Measurements from ENCODE around the gene SIK3.

Gene SIK3

DNA sequence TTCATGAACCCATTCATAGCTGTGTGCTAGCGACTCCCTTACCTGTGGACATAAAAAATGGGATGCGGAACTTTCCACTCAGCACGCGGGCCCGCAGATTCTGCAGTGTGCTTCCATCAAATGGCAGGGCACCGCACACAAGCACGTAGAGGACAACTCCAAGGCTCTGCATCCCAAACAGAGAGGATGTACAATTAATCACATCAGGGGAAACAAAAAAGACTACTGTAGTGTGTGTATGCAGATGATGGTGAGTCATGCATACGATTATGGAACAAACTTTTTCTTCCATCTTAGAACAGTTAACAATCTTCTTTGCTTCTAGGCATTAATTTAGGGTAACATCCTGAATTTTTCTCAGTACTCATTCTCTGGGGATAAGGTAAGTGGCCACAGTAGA is 202.0 kb downstream of the SIK3 start:
- Histone ChIP-seq H2AFZ (ENCODE audit: low read depth) (no peak overlapping the region), H3K4me1 (ENCODE audit: low read depth, poor library complexity, severe bottlenecking) (no peaks in the 10 kb centered on the region), H3K4me2 (no peak overlapping the region), H3K27ac (no peak overlapping the region), H3K9ac (no peak overlapping the region), H3K4me3 (IDR thresholded peaks at IDR 0.05; ENCODE audit: insufficient read depth, low read depth, low read length) (no peak overlapping the region), H3K36me3 (ENCODE audit: insufficient read depth) (no peaks in the 10 kb centered on the region), H3K79me2 (ENCODE audit: insufficient read depth, low read depth) (no peaks in the 10 kb centered on the region), H4K20me1 (ENCODE audit: insufficient read depth) (no peaks in the 10 kb centered on the region), H3K27me3 (ENCODE audit: insufficient read depth, low read depth) (no peaks in the 10 kb centered on the region)
- TF ChIP-seq, protein P1, sequence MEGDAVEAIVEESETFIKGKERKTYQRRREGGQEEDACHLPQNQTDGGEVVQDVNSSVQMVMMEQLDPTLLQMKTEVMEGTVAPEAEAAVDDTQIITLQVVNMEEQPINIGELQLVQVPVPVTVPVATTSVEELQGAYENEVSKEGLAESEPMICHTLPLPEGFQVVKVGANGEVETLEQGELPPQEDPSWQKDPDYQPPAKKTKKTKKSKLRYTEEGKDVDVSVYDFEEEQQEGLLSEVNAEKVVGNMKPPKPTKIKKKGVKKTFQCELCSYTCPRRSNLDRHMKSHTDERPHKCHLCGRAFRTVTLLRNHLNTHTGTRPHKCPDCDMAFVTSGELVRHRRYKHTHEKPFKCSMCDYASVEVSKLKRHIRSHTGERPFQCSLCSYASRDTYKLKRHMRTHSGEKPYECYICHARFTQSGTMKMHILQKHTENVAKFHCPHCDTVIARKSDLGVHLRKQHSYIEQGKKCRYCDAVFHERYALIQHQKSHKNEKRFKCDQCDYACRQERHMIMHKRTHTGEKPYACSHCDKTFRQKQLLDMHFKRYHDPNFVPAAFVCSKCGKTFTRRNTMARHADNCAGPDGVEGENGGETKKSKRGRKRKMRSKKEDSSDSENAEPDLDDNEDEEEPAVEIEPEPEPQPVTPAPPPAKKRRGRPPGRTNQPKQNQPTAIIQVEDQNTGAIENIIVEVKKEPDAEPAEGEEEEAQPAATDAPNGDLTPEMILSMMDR (conservative IDR thresholded peaks at IDR 0.05; ENCODE audit: low read depth, low read length): no peak

DNA sequence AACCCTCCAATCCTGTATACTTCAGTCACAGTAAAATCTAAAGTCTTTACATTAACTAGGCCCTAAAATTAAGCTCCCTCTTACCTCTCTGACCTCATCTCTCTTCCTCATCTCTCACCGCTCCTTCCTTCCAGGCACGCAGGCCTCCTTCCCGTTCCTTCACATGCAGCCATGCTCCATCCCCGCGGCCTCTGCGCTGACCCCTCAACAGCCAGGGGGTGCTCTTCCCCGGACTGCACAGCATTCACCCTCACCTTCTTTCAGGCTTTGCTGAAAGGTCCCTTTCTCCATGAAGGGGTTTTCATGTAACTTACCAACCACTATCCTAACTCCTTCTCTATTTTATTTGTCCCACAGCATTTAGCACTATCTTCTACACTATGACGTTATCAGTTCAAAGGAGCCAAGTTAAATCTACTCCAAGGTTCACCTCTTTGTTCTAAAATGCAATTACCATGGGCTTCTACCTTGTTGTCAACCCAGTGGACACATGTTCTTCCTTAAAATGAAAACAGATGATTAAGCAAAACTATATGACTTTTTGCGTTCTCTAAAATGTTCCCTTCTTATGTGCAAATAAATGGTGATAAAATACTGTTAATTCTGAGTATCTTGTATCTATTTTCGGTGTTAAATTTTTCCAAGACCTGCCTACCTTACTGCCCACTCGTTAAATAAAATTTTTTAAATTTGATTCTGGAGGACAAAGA is 203.0 kb downstream of the SIK3 start:
- no peak overlapping the region for H3K9ac ChIP-seq
- no peaks in the 10 kb centered on the region for H4K20me1 ChIP-seq (ENCODE audit: insufficient read depth)
- H3K79me2 ChIP-seq (ENCODE audit: insufficient read depth, low read depth): no peaks in the 10 kb centered on the region
- no peak overlapping the region for H3K4me3 ChIP-seq (IDR thresholded peaks at IDR 0.05; ENCODE audit: insufficient read depth, low read depth, low read length)
- H3K4me2 ChIP-seq: no peak overlapping the region
- TF ChIP-seq, protein P1 (conservative IDR thresholded peaks at IDR 0.05; ENCODE audit: low read depth, low read length): no peak
- H3K27ac ChIP-seq: no peak overlapping the region
- H3K36me3 ChIP-seq (ENCODE audit: insufficient read depth): no peaks in the 10 kb centered on the region
- H2AFZ ChIP-seq (ENCODE audit: low read depth): no peak overlapping the region
- no peaks in the 10 kb centered on the region for H3K27me3 ChIP-seq (ENCODE audit: insufficient read depth, low read depth)
- no peaks in the 10 kb centered on the region for H3K4me1 ChIP-seq (ENCODE audit: low read depth, poor library complexity, severe bottlenecking)

DNA sequence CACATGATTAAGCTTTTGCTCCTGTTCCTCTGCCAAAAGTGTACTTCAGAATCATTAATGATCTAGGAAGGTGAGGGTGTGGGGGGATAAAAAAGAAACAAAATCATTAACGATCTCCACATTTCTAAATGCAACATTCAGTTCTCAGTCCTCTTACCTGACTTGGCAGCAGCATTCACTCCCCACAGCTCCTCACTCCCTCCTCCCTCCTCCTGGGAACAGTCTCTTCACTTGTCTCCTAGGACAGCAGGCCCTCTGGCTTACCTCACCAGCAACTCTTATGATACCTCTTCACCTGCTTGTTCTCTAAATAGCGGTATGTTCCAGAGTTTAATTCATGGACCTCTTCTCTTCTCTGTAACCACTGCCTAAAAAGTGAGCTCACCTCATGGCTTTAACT is 204.3 kb downstream of the SIK3 start:
- Histone ChIP-seq H3K4me2 (no peak overlapping the region), H2AFZ (ENCODE audit: low read depth) (no peak overlapping the region), H3K79me2 (ENCODE audit: insufficient read depth, low read depth) (no peaks in the 10 kb centered on the region), H3K27ac (no peak overlapping the region), H4K20me1 (ENCODE audit: insufficient read depth) (no peaks in the 10 kb centered on the region), H3K4me1 (ENCODE audit: low read depth, poor library complexity, severe bottlenecking) (no peaks in the 10 kb centered on the region), H3K27me3 (ENCODE audit: insufficient read depth, low read depth) (no peaks in the 10 kb centered on the region), H3K4me3 (IDR thresholded peaks at IDR 0.05; ENCODE audit: insufficient read depth, low read depth, low read length) (no peak overlapping the region), H3K9ac (no peak overlapping the region), H3K36me3 (ENCODE audit: insufficient read depth) (no peaks in the 10 kb centered on the region)
- TF ChIP-seq, protein P1 (conservative IDR thresholded peaks at IDR 0.05; ENCODE audit: low read depth, low read length): no peak

DNA sequence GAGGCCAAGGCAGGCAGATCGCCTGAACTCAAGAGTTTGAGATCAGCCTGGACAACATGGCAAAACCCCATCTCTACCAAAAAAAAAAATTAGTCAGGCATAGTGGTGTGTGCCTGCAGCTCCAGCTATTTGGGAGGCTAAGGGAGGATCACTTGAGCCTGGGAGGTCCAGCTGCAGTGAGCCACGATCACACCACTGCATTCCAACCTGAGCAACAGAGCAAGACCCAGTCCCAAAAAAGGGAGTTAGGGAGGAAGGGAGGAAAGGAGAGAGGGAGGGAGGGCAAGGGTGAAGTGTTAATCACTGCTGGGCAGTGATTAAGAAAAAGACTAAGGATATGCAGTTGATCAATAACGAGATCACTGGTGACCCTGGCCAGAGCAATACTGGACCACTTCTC is 204.8 kb downstream of the SIK3 start:
- Histone ChIP-seq H2AFZ (ENCODE audit: low read depth) (no peak overlapping the region), H3K27ac (no peak overlapping the region), H3K4me1 (ENCODE audit: low read depth, poor library complexity, severe bottlenecking) (no peaks in the 10 kb centered on the region), H3K9ac (no peak overlapping the region), H3K27me3 (ENCODE audit: insufficient read depth, low read depth) (no peaks in the 10 kb centered on the region), H3K36me3 (ENCODE audit: insufficient read depth) (no peaks in the 10 kb centered on the region), H3K79me2 (ENCODE audit: insufficient read depth, low read depth) (no peaks in the 10 kb centered on the region), H3K4me3 (IDR thresholded peaks at IDR 0.05; ENCODE audit: insufficient read depth, low read depth, low read length) (no peak overlapping the region), H4K20me1 (ENCODE audit: insufficient read depth) (no peaks in the 10 kb centered on the region), H3K4me2 (no peak overlapping the region)
- TF ChIP-seq, protein P1 (conservative IDR thresholded peaks at IDR 0.05; ENCODE audit: low read depth, low read length): no peak
